Measurements from ENCODE around the gene TMEM247. TPM values are rescaled to one million over a fixed set of nuclear protein-coding genes. Genes with fewer than 3 reads are reported as not detected.
A peak's percentile ranks its signal among the peaks of the same experiment; 100 is the strongest.

Gene TMEM247
- total RNA-seq, 3 donors from 2014 or later (not counting 1 experiment from before 2014, with no cell fraction given), result not detected

GRCh38 chr2:46506131-46506706 lies 26.9 kb downstream of the TMEM247 start:
- Histone ChIP-seq H3K4me3 (ENCODE audit: low read length) (no peak overlapping the region), H3K27me3 (ENCODE audit: control insufficient read depth, insufficient read depth, low read length) (no peaks in the 10 kb centered on the region), H3K27ac (ENCODE audit: low read length) (no peak overlapping the region), H3K9me3 (ENCODE audit: control insufficient read depth, insufficient read depth, low read length) (no peaks in the 10 kb centered on the region), H3K36me3 (ENCODE audit: control insufficient read depth, insufficient read depth, low read length) (no peaks in the 10 kb centered on the region), H3K4me1 (ENCODE audit: control insufficient read depth, insufficient read depth, low read length) (peaks cover 11% of the 10 kb centered on the region)
- Mint-ChIP-seq H3K36me3 (no peaks in the 10 kb centered on the region), H3K9me3 (no peaks in the 10 kb centered on the region), H3K27me3 (ENCODE audit: low read depth in 2 of 2) (no peaks in the 10 kb centered on the region), H3K4me1 (peaks cover 14 to 31% of the 10 kb centered on the region in 2 donors), H3K27ac (peak overlapping the region in 1 of 2 donors; percentile 58), H3K4me3 (no peak overlapping the region)
- TF ChIP-seq, protein P1, sequence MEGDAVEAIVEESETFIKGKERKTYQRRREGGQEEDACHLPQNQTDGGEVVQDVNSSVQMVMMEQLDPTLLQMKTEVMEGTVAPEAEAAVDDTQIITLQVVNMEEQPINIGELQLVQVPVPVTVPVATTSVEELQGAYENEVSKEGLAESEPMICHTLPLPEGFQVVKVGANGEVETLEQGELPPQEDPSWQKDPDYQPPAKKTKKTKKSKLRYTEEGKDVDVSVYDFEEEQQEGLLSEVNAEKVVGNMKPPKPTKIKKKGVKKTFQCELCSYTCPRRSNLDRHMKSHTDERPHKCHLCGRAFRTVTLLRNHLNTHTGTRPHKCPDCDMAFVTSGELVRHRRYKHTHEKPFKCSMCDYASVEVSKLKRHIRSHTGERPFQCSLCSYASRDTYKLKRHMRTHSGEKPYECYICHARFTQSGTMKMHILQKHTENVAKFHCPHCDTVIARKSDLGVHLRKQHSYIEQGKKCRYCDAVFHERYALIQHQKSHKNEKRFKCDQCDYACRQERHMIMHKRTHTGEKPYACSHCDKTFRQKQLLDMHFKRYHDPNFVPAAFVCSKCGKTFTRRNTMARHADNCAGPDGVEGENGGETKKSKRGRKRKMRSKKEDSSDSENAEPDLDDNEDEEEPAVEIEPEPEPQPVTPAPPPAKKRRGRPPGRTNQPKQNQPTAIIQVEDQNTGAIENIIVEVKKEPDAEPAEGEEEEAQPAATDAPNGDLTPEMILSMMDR (IDR thresholded peaks at IDR 0.05), result no peak
- 39% methylated on average over 5 of the region's 6 CpGs for WGBS (ENCODE audit: insufficient coverage)
- DNase-seq (no peak), ATAC-seq (peak; percentile 24 to 45 (median 25))
- intact Hi-C loops (cut with micrococcal nuclease), result no loop called here

DNA sequence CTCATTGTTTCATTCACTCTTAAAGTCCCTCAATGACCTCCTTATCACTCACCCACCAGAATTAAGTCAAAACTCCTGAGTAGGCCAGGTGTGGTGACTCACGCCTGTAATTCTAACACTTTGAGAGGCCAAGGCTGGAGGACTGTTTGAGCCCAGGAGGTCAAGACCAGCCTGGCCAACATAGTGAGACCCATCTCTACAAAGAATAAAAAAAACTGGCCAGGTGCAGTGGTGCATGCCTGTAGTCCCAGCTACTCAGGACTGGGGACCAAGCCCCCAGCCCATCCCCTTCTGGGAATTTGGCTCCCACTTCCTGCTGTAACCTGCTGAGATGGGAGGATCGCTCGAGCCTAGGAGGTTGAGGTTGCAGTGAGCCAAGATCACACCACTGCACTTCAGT lies 28.9 kb downstream of the TMEM247 start:
- H3K4me1 ChIP-seq (ENCODE audit: control insufficient read depth, insufficient read depth, low read length), result peaks cover 11% of the 10 kb centered on the region
- no peak for DNase-seq
- no peaks in the 10 kb centered on the region for H3K27me3 ChIP-seq (ENCODE audit: control insufficient read depth, insufficient read depth, low read length)
- H3K27ac ChIP-seq (ENCODE audit: low read length), result no peak overlapping the region
- no peak overlapping the region for H3K27ac Mint-ChIP-seq
- no peak for ATAC-seq
- H3K4me3 ChIP-seq (ENCODE audit: low read length), result no peak overlapping the region
- no peaks in the 10 kb centered on the region for H3K36me3 Mint-ChIP-seq
- H3K36me3 ChIP-seq (ENCODE audit: control insufficient read depth, insufficient read depth, low read length), result no peaks in the 10 kb centered on the region
- intact Hi-C loops (cut with micrococcal nuclease), result no loop called here
- H3K4me3 Mint-ChIP-seq, result no peak overlapping the region
- TF ChIP-seq, protein P1 (IDR thresholded peaks at IDR 0.05), result no peak
- no peaks in the 10 kb centered on the region for H3K27me3 Mint-ChIP-seq (ENCODE audit: low read depth in 2 of 2)
- no peaks in the 10 kb centered on the region for H3K9me3 ChIP-seq (ENCODE audit: control insufficient read depth, insufficient read depth, low read length)
- 93% methylated on average over 3 of the region's 3 CpGs for WGBS (ENCODE audit: insufficient coverage)
- no peaks in the 10 kb centered on the region for H3K9me3 Mint-ChIP-seq
- peaks cover 14 to 31% of the 10 kb centered on the region in 2 donors for H3K4me1 Mint-ChIP-seq

DNA sequence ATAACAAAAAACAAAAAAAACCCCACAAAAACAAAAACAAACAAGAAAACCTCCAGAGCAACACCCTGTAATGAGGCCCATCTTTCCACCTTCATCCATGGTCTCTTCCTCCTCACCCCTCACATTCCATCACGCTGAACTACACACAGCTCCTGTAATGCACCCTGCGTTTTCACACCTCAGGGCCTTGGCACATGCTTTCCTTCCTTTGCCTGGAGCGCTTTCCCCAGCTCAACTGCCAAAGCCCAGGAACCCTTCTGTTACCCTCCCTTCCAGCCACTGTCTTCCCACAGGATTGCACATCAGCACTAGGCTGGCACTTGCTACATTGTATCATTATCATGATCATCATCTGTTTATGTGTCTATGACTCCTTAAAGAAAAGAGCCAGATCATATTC lies 29.4 kb downstream of the TMEM247 start:
- peaks cover 11% of the 10 kb centered on the region for H3K4me1 ChIP-seq (ENCODE audit: control insufficient read depth, insufficient read depth, low read length)
- Mint-ChIP-seq H3K4me3 (no peak overlapping the region), H3K27me3 (ENCODE audit: low read depth in 2 of 2) (no peaks in the 10 kb centered on the region), H3K27ac (no peak overlapping the region), H3K9me3 (no peaks in the 10 kb centered on the region), H3K4me1 (peaks cover 14 to 30% of the 10 kb centered on the region in 2 donors), H3K36me3 (no peaks in the 10 kb centered on the region)
- H3K36me3 ChIP-seq (ENCODE audit: control insufficient read depth, insufficient read depth, low read length), result no peaks in the 10 kb centered on the region
- H3K27ac ChIP-seq (ENCODE audit: low read length), result no peak overlapping the region
- no peaks in the 10 kb centered on the region for H3K9me3 ChIP-seq (ENCODE audit: control insufficient read depth, insufficient read depth, low read length)
- TF ChIP-seq, protein P1 (IDR thresholded peaks at IDR 0.05), result no peak
- DNase-seq (no peak), ATAC-seq (no peak)
- no peaks in the 10 kb centered on the region for H3K27me3 ChIP-seq (ENCODE audit: control insufficient read depth, insufficient read depth, low read length)
- intact Hi-C loops (cut with micrococcal nuclease), result no loop called here
- WGBS (ENCODE audit: insufficient coverage), result 96% methylated on average over 3 of the region's 3 CpGs
- H3K4me3 ChIP-seq (ENCODE audit: low read length), result no peak overlapping the region

- Histone ChIP-seq H3K36me3 (ENCODE audit: control insufficient read depth, insufficient read depth, low read length) (no peaks in the 10 kb centered on the region), H3K27ac (ENCODE audit: low read length) (no peak overlapping the region), H3K9me3 (ENCODE audit: control insufficient read depth, insufficient read depth, low read length) (no peaks in the 10 kb centered on the region), H3K4me1 (ENCODE audit: control insufficient read depth, insufficient read depth, low read length) (peaks cover 11% of the 10 kb centered on the region), H3K4me3 (ENCODE audit: low read length) (no peak overlapping the region), H3K27me3 (ENCODE audit: control insufficient read depth, insufficient read depth, low read length) (no peaks in the 10 kb centered on the region)
- TF ChIP-seq, protein P1 (IDR thresholded peaks at IDR 0.05), result no peak
- no peaks in the 10 kb centered on the region for H3K27me3 Mint-ChIP-seq (ENCODE audit: low read depth in 2 of 2)
- H3K9me3 Mint-ChIP-seq, result peaks cover 5 to 6% of the 10 kb centered on the region in 2 donors
- intact Hi-C loops (cut with micrococcal nuclease), result no loop called here
- DNase-seq (no peak), ATAC-seq (no peak)
- no peak overlapping the region for H3K27ac Mint-ChIP-seq
- H3K4me1 Mint-ChIP-seq, result peaks cover 14 to 24% of the 10 kb centered on the region in 2 donors
- H3K4me3 Mint-ChIP-seq, result no peak overlapping the region
- H3K36me3 Mint-ChIP-seq, result peaks cover 8% of the 10 kb centered on the region
- WGBS (ENCODE audit: insufficient coverage), result 88% methylated on average over 3 of the region's 3 CpGs
These were observed 30.4 kb downstream of the TMEM247 start for GRCh38 chr2:46509804-46510203.
